Measurements from ENCODE around the gene FNBP1. TPM values are rescaled to one million over a fixed set of nuclear protein-coding genes. Genes with fewer than 3 reads are reported as not detected.

FNBP1 gene
- total and polyA plus RNA-seq, 2 of the 13 experiments (the other 11 are each of a cell fraction or from before 2014, with no cell fraction given) = 5.4 to 19.5 TPM

GRCh38 chr9:130043654-130044623, 950 bp upstream of the FNBP1 start (continued):
- no peak for TF ChIP-seq KIAA2018 (CRISPR knock-in tag; IDR thresholded peaks at IDR 0.05; ENCODE audit: borderline replicate concordance)
- TF ChIP-seq KDM4B (CRISPR knock-in tag; IDR thresholded peaks at IDR 0.05) = no peak
- TF ChIP-seq PBX3 (CRISPR knock-in tag; IDR thresholded peaks at IDR 0.05; ENCODE audit: borderline replicate concordance) = no peak
- TF ChIP-seq SMARCC2 (IDR thresholded peaks at IDR 0.05) = no peak
- TF ChIP-seq MEF2D (CRISPR knock-in tag; IDR thresholded peaks at IDR 0.05) = peak; percentile 48; the same call in 1 of the 2 replicates
- peak in 1 of 2 experiments; percentile 60; a peak in 1 of 4 replicates for TF ChIP-seq KLF16 (CRISPR knock-in tag; IDR thresholded peaks at IDR 0.05)
- TF ChIP-seq ZNF34 (CRISPR knock-in tag; IDR thresholded peaks at IDR 0.05; ENCODE audit: borderline replicate concordance) = no peak; the same call in 1 of the 2 replicates
- TF ChIP-seq ZNF44 (CRISPR knock-in tag; IDR thresholded peaks at IDR 0.05) = no peak; the same call in 1 of the 2 replicates
- peak; percentile 92 for TF ChIP-seq BHLHE40 (IDR thresholded peaks at IDR 0.05; ENCODE audit: low read length)
- no peak for TF ChIP-seq SIX4 (CRISPR knock-in tag; IDR thresholded peaks at IDR 0.05)
- no peak for TF ChIP-seq E2F2 (CRISPR knock-in tag; IDR thresholded peaks at IDR 0.05; ENCODE audit: borderline replicate concordance)
- 0 out of 2 replicates have a peak, but pooled peaks have one; percentile 77 for TF ChIP-seq ARNT2 (CRISPR knock-in tag; IDR thresholded peaks at IDR 0.05; ENCODE audit: low read depth)
- TF ChIP-seq ZNF800 (CRISPR knock-in tag; IDR thresholded peaks at IDR 0.05) = peak; percentile 77; the same call in 1 of the 2 replicates
- no peak for TF ChIP-seq LCORL (IDR thresholded peaks at IDR 0.05)
- TF ChIP-seq LCORL (CRISPR knock-in tag; IDR thresholded peaks at IDR 0.05) = no peak
- 0 out of 2 replicates have a peak, but pooled peaks have one; percentile 48 for TF ChIP-seq ZNF33B (CRISPR knock-in tag; IDR thresholded peaks at IDR 0.05)
